ENCODE data around the gene GCK. TPM values are rescaled to one million over a fixed set of nuclear protein-coding genes. Genes with fewer than 3 reads are reported as not detected.

The GCK gene
- total and polyA plus RNA-seq, 2 experiments from 2014 or later, result 1.7 to 2.5 TPM

GRCh38 chr7:44114586-44115310 lies 74.5 kb downstream of the GCK start:
- no peak overlapping the region for H3K4me2 ChIP-seq
- TF ChIP-seq EZH2 (IDR thresholded peaks at IDR 0.05; ENCODE audit: borderline replicate concordance) (no peak), CTCF (IDR thresholded peaks at IDR 0.05; ENCODE audit: poor library complexity) (no peak), EZH2phosphoT487 (IDR thresholded peaks at IDR 0.05; ENCODE audit: low read depth, severe bottlenecking, unreplicated experiment) (no peak)
- H3K27ac ChIP-seq, result no peak overlapping the region
- no peaks in the 10 kb centered on the region for H3K27me3 ChIP-seq
- no peaks in the 10 kb centered on the region for H3K4me1 ChIP-seq (ENCODE audit: insufficient read depth)
- DNase-seq (ENCODE audit: low spot score), result no peak
- WGBS (ENCODE audit: low lambda C conversion rate, missing lambda C conversion rate), result 96% methylated on average over 12 of the region's 12 CpGs
- no peaks in the 10 kb centered on the region for H3K9me2 ChIP-seq (replicated peaks; ENCODE audit: insufficient read depth)
- H3K9me3 ChIP-seq (ENCODE audit: low read depth), result no peaks in the 10 kb centered on the region
- H4K20me1 ChIP-seq (ENCODE audit: insufficient read depth, poor library complexity, severe bottlenecking), result no peaks in the 10 kb centered on the region
- H2AFZ ChIP-seq, result no peak overlapping the region
- peaks cover 5% of the 10 kb centered on the region for H3K79me2 ChIP-seq
- H3K4me3 ChIP-seq, result no peak overlapping the region
- H3K36me3 ChIP-seq (replicated peaks; ENCODE audit: insufficient read depth, low read depth), result no peaks in the 10 kb centered on the region

GRCh38 chr7:44113764-44114354 lies 75.4 kb downstream of the GCK start:
- WGBS (ENCODE audit: low lambda C conversion rate, missing lambda C conversion rate), result 97% methylated on average over 9 of the region's 24 CpGs
- H3K36me3 ChIP-seq (replicated peaks; ENCODE audit: insufficient read depth, low read depth), result no peaks in the 10 kb centered on the region
- H3K4me1 ChIP-seq (ENCODE audit: insufficient read depth), result no peaks in the 10 kb centered on the region
- H3K4me2 ChIP-seq, result no peak overlapping the region
- no peaks in the 10 kb centered on the region for H3K9me2 ChIP-seq (replicated peaks; ENCODE audit: insufficient read depth)
- no peak overlapping the region for H2AFZ ChIP-seq
- H3K79me2 ChIP-seq, result no peaks in the 10 kb centered on the region
- H3K27ac ChIP-seq, result no peak overlapping the region
- no peaks in the 10 kb centered on the region for H4K20me1 ChIP-seq (ENCODE audit: insufficient read depth, poor library complexity, severe bottlenecking)
- H3K27me3 ChIP-seq, result no peaks in the 10 kb centered on the region
- H3K9me3 ChIP-seq (ENCODE audit: low read depth), result no peaks in the 10 kb centered on the region
- no peak for TF ChIP-seq EZH2 (IDR thresholded peaks at IDR 0.05; ENCODE audit: borderline replicate concordance)
- no peak for TF ChIP-seq EZH2phosphoT487 (IDR thresholded peaks at IDR 0.05; ENCODE audit: low read depth, severe bottlenecking, unreplicated experiment)
- TF ChIP-seq CTCF (IDR thresholded peaks at IDR 0.05; ENCODE audit: poor library complexity), result no peak
- no peak overlapping the region for H3K4me3 ChIP-seq
- no peak for DNase-seq (ENCODE audit: low spot score)

GRCh38 chr7:44112997-44113763 lies 76.1 kb downstream of the GCK start:
- TF ChIP-seq EZH2phosphoT487 (IDR thresholded peaks at IDR 0.05; ENCODE audit: low read depth, severe bottlenecking, unreplicated experiment), result no peak
- no peak for TF ChIP-seq EZH2 (IDR thresholded peaks at IDR 0.05; ENCODE audit: borderline replicate concordance)
- no peak for TF ChIP-seq CTCF (IDR thresholded peaks at IDR 0.05; ENCODE audit: poor library complexity)
- no peak overlapping the region for H2AFZ ChIP-seq
- WGBS (ENCODE audit: low lambda C conversion rate, missing lambda C conversion rate), result 98% methylated on average over 24 of the region's 34 CpGs
- no peak overlapping the region for H3K27ac ChIP-seq
- no peaks in the 10 kb centered on the region for H3K36me3 ChIP-seq (replicated peaks; ENCODE audit: insufficient read depth, low read depth)
- no peaks in the 10 kb centered on the region for H3K27me3 ChIP-seq
- no peaks in the 10 kb centered on the region for H3K79me2 ChIP-seq
- H3K9me2 ChIP-seq (replicated peaks; ENCODE audit: insufficient read depth), result no peaks in the 10 kb centered on the region
- no peak for DNase-seq (ENCODE audit: low spot score)
- H3K9me3 ChIP-seq (ENCODE audit: low read depth), result no peaks in the 10 kb centered on the region
- no peak overlapping the region for H3K4me3 ChIP-seq
- no peaks in the 10 kb centered on the region for H3K4me1 ChIP-seq (ENCODE audit: insufficient read depth)
- no peak overlapping the region for H3K4me2 ChIP-seq
- H4K20me1 ChIP-seq (ENCODE audit: insufficient read depth, poor library complexity, severe bottlenecking), result no peaks in the 10 kb centered on the region
